B cell (primary cell): ENCODE results near the gene RBM33. TPM values are rescaled to one million over a fixed set of nuclear protein-coding genes. Genes with fewer than 3 reads are reported as not detected.
A peak's percentile ranks its signal among the peaks of the same experiment; 100 is the strongest.

ENCODE experiments used
- ATAC-seq: fragments of 200-7000 bp; cut with Tn5 transposase; one replicate; pipeline ENCODE4 v1.10.0; 2021; ENCODE audit warnings: low read depth, mild to moderate bottlenecking, moderate number of reproducible peaks, moderate library complexity
- CTCF ChIA-PET: fragments of 350-600 bp; sonication (Branson Sonifier 250); formaldehyde crosslinking; loops from one replicate; lab custom pipeline; 2021; ENCODE audit warnings: antibody characterized with exemption, inconsistent platforms; lab: Charles Lee
- POLR2A ChIA-PET: fragments of 350-600 bp; sonication (Branson Sonifier 250); formaldehyde crosslinking; loops from one replicate; lab custom pipeline; 2021; ENCODE audit warnings: antibody characterized with exemption; lab: Charles Lee
- DNase-seq: peaks from one replicate; pipeline ENCODE4 v3.0.0; 2013
- H2AFZ ChIP-seq: 2 replicates; pipeline ENCODE4 v1.6.1; 2012; ENCODE audit warnings: mild to moderate bottlenecking, low read depth, low read length; ENCODE audit not compliant: insufficient read depth, poor library complexity, severe bottlenecking
- H3K27ac ChIP-seq, 2 donors: 1 replicate in 1 of 2; 2 replicates in 1 of 2; pipeline ENCODE4 v1.5.1; 2012 to 2013; ENCODE audit warnings: low read length in 2 of 2, mild to moderate bottlenecking in 2 of 2, moderate library complexity in 1 of 2
- H3K27me3 ChIP-seq, 4 experiments: fragments of 200-600 bp in 1 of 4; sonication (generic) in 1 of 4; replicated peaks in 1 of 4; 1 replicate in 2 of 4; 2 replicates in 2 of 4; pipeline versions ENCODE4 v1.6.1 to v1.7.0; 2013 to 2016; ENCODE audit warnings: low read length in 3 of 4, mild to moderate bottlenecking in 2 of 4, mixed read lengths in 1 of 4, moderate library complexity in 1 of 4; ENCODE audit not compliant: insufficient read depth in 4 of 4, control insufficient read depth in 3 of 4; ENCODE audit errors: control extremely low read depth in 1 of 4
- H3K36me3 ChIP-seq, 2 experiments: replicated peaks in 1 of 2; 1 replicate in 1 of 2; 2 replicates in 1 of 2; pipeline versions ENCODE4 v1.6.1 to v1.7.1; 2013; ENCODE audit warnings: low read length in 1 of 2; ENCODE audit not compliant: insufficient read depth in 2 of 2, control insufficient read depth in 1 of 2; ENCODE audit errors: control extremely low read depth in 1 of 2, extremely low read depth in 1 of 2
- H3K4me1 ChIP-seq, 2 donors: fragments of 200-600 bp in 1 of 2; sonication (generic) in 1 of 2; 1 replicate in 1 of 2; 2 replicates in 1 of 2; pipeline versions ENCODE4 v1.5.1 to v1.6.1; 2013 to 2017; ENCODE audit warnings: low read length in 2 of 2; ENCODE audit not compliant: control insufficient read depth in 2 of 2, insufficient read depth in 2 of 2
- H3K4me2 ChIP-seq: replicated peaks from 2 replicates; pipeline ENCODE3; 2012; ENCODE audit warnings: mild to moderate bottlenecking, low read depth, low read length; ENCODE audit not compliant: poor library complexity, severe bottlenecking
- H3K4me3 ChIP-seq, 5 experiments: fragments of 200-600 bp in 1 of 5; sonication (generic) in 1 of 5; 1 replicate in 3 of 5; 2 replicates in 2 of 5; pipeline versions ENCODE4 v1.5.1 to v1.7.0; 2011 to 2016; ENCODE audit warnings: low read length in 4 of 5, mild to moderate bottlenecking in 4 of 5, low read depth in 2 of 5, control low read depth in 1 of 5, moderate library complexity in 1 of 5; ENCODE audit not compliant: insufficient read depth in 1 of 5; ENCODE audit errors: control extremely low read depth in 1 of 5, extremely low read depth in 1 of 5
- H3K79me2 ChIP-seq: fragments of 200-600 bp; sonication (generic); one replicate; pipeline ENCODE4 v1.6.0; 2016; ENCODE audit warnings: low read length; ENCODE audit not compliant: control insufficient read depth, insufficient read depth
- H3K9ac ChIP-seq: fragments of 200-600 bp; sonication (generic); 2 replicates; pipeline ENCODE4 v1.6.1; 2017; ENCODE audit warnings: mild to moderate bottlenecking, low read length, moderate library complexity
- H3K9me3 ChIP-seq, 3 donors: one replicate each; pipeline versions ENCODE4 v1.6.1 to v1.7.1; 2013; ENCODE audit warnings: low read length in 2 of 3; ENCODE audit not compliant: control insufficient read depth in 2 of 3, insufficient read depth in 1 of 3; ENCODE audit errors: control extremely low read depth in 1 of 3
- H4K20me1 ChIP-seq: 2 replicates; pipeline ENCODE4 v1.6.0; 2012; ENCODE audit warnings: mild to moderate bottlenecking, low read length; ENCODE audit not compliant: insufficient read depth, control insufficient read depth, poor library complexity, severe bottlenecking
- H3K27ac Mint-ChIP-seq: one replicate; pipeline ENCODE4 v1.8.0; 2021; ENCODE audit warnings: mixed read lengths
- H3K27me3 Mint-ChIP-seq: one replicate; pipeline ENCODE4 v1.8.0; 2021; ENCODE audit warnings: mixed read lengths
- H3K4me1 Mint-ChIP-seq: one replicate; pipeline ENCODE4 v1.8.0; 2021; ENCODE audit warnings: mixed read lengths
- H3K4me3 Mint-ChIP-seq: one replicate; pipeline ENCODE4 v1.8.0; 2021; ENCODE audit warnings: mixed read lengths
- H3K9me3 Mint-ChIP-seq: one replicate; pipeline ENCODE4 v1.8.0; 2022; ENCODE audit warnings: mixed read lengths; ENCODE audit not compliant: insufficient read depth
- CTCF ChIP-seq: fragments of 200-600 bp; IDR thresholded peaks from one replicate; pipeline ENCODE4 v1.8.0; 2022; ENCODE audit warnings: antibody characterized with exemption, mild to moderate bottlenecking
- EZH2 ChIP-seq: IDR thresholded peaks from 2 replicates; pipeline ENCODE4 v1.6.1; 2012; ENCODE audit warnings: borderline replicate concordance, low read depth, mild to moderate bottlenecking, moderate library complexity, low read length; ENCODE audit not compliant: insufficient read depth, poor library complexity, severe bottlenecking
- WGBS: methylation state at CpG from one replicate; pipeline ENCODE4 v1.1.5; 2013; ENCODE audit warnings: missing lambda C conversion rate; ENCODE audit not compliant: insufficient coverage; 5-methylcytosine and 5-hydroxymethylcytosine counted together
- intact Hi-C: fragments of 100-400 bp; cut with micrococcal nuclease; formaldehyde crosslinking; loops from one replicate; pipeline ENCODE4 v1.10.0; 2022
- polyA plus RNA-seq: library from polyadenylated mRNA; depleted of rRNA; stranded (reverse); fragments of >200 nt; gene quantifications from 2 replicates; pipeline ENCODE4 v1.2.3, GENCODE V29; 2012
- total RNA-seq, 2 donors: library from RNA; stranded (reverse); fragments of 120-200 nt in 1 of 2; gene quantifications; 1 replicate in 1 of 2; 2 replicates in 1 of 2; pipeline versions ENCODE4 v1.2.3 to v1.2.4, GENCODE V29; 2013 to 2022

The RBM33 gene
- total and polyA plus RNA-seq, 2 donors (not counting 1 experiment from before 2014, with no cell fraction given) = 33.5 to 189 TPM

DNA sequence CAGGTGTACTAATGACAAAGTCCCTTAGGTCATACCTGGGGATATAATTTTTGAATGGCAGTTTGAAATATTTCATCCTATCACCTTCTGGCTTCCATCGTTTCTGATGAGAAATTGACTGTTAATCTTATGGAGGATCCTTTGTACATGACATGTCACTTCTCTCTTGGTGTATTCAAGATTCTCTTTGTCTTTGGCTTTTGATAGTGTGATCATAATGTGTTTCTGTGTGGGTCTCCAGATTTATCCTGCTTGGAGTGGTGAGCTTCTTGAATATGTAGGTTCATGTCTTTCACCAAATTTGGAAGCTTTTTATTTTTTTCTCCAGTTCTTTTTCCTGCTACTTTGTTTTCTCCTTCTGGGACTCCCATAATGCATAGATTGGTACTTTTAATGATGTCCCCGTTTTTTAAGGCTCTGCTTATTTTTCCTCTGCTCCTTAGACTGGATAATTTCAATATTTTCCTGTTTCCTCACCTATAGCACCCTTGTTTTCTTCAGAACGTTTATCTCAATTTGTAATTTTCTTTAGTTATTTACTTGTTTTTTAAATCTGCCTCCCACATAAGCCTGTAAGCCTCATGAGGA, 4.4 kb downstream of the RBM33 start:
- POLR2A ChIA-PET = no interaction called here
- H3K36me3 ChIP-seq = peaks cover 1 to 21% of the 10 kb centered on the region in 2 experiments
- H3K27ac Mint-ChIP-seq = no peak overlapping the region

More for the DNA sequence above, 4.4 kb downstream of the RBM33 start:
- Mint-ChIP-seq H3K4me3 (no peak overlapping the region), H3K27me3 (no peaks in the 10 kb centered on the region), H3K4me1 (peaks cover 70% of the 10 kb centered on the region), H3K9me3 (peaks cover 10% of the 10 kb centered on the region)
- intact Hi-C loops = loop anchor here (5.0 to 10.0 kb wide), 2 partner anchors 644 to 993 kb away; partner anchors contain the start of genes PAXIP1 and RNF32
- no peak for ATAC-seq
- H3K79me2 ChIP-seq = peaks cover 100% of the 10 kb centered on the region
- CTCF ChIA-PET = interaction anchor here (1.2 to 1.3 kb wide), 2 partner anchors 11 to 50 kb away, joined by 3 to 4 read pairs; no protein-coding TSS in a partner anchor
- peaks cover 0 to 12% (median 6%) of the 10 kb centered on the region in 3 donors for H3K9me3 ChIP-seq
- peak overlapping the region in 1 of 2 donors; percentile 33 for H3K27ac ChIP-seq
- WGBS = no CpG with 5 or more reads among the region's 3 CpGs
- peaks cover 39 to 47% of the 10 kb centered on the region in 2 donors for H3K4me1 ChIP-seq
- TF ChIP-seq EZH2 = no peak
- TF ChIP-seq CTCF = no peak
- H3K4me3 ChIP-seq = no peak overlapping the region
- no peak overlapping the region for H3K4me2 ChIP-seq
- no peak overlapping the region for H3K9ac ChIP-seq
- H3K27me3 ChIP-seq = no peaks in the 10 kb centered on the region
- H4K20me1 ChIP-seq = peaks cover 47% of the 10 kb centered on the region
- DNase-seq = no peak
- no peak overlapping the region for H2AFZ ChIP-seq
